Stomach (tissue), 4 donors: ENCODE results near the gene SMIM15.

ENCODE experiments used
- POLR2A ChIP-seq, 4 donors: fragments of 450-650 bp; IDR thresholded peaks; one replicate each; pipeline ENCODE4 v1.6.1; 2016; ENCODE audit warnings: antibody characterized with exemption in 4 of 4, control low read depth in 2 of 4, mild to moderate bottlenecking in 1 of 4, moderate library complexity in 1 of 4
- POLR2AphosphoS5 ChIP-seq, 3 donors: sonication (generic); formaldehyde crosslinking; IDR thresholded peaks; one replicate each; pipeline ENCODE4 v1.6.1; 2016; ENCODE audit warnings: antibody characterized with exemption in 3 of 3

DNA sequence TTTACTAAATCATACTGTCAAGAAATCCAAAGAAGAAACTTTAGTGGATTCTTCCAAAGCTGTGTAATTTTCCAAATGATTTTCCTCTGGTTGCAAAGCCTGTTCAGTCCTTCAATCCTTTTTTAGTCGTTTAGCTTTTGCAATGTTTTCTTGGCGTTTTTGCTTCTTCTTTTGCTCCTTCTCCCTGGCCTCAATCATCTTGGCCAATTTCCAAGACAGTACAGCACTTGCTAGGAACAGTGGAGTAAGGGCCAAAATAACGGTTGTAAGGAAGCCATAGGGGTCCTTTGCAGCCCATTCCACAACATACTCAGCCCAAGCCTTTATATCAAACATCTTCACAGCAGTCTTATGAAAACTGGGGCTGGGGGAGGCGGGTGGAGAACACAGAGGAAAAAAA, 2.4 kb downstream of the SMIM15 start:
- TF ChIP-seq POLR2A (IDR thresholded peaks at IDR 0.05) (no peak), POLR2AphosphoS5 (IDR thresholded peaks at IDR 0.05) (no peak)
